Glomerular endothelial cell (primary cell): ENCODE measurements around the gene HSD3B7. TPM values are rescaled to one million over a fixed set of nuclear protein-coding genes. Genes with fewer than 3 reads are reported as not detected.
"Not testable (repeated sequence)": the region's sequence is repeated elsewhere in the genome, so short reads cannot be mapped to it uniquely, and the experiment has no call there.

Experiments
- DNase-seq: peaks from one replicate; pipeline ENCODE4 v3.0.0-alpha.2; 2011; ENCODE audit warnings: low read depth, low spot score; ENCODE audit errors: extremely low read depth
- total RNA-seq: library from RNA; depleted of rRNA; stranded (reverse); fragments of >200 nt; gene quantifications from 2 replicates; pipeline ENCODE4 v1.2.3, GENCODE V29; 2015

HSD3B7 gene
- total RNA-seq, 1 donor from 2014 or later = 7.8 TPM

GRCh38 chr16:30998852-30999761 is 14.1 kb downstream of the HSD3B7 start:
- no peak for DNase-seq

DNA sequence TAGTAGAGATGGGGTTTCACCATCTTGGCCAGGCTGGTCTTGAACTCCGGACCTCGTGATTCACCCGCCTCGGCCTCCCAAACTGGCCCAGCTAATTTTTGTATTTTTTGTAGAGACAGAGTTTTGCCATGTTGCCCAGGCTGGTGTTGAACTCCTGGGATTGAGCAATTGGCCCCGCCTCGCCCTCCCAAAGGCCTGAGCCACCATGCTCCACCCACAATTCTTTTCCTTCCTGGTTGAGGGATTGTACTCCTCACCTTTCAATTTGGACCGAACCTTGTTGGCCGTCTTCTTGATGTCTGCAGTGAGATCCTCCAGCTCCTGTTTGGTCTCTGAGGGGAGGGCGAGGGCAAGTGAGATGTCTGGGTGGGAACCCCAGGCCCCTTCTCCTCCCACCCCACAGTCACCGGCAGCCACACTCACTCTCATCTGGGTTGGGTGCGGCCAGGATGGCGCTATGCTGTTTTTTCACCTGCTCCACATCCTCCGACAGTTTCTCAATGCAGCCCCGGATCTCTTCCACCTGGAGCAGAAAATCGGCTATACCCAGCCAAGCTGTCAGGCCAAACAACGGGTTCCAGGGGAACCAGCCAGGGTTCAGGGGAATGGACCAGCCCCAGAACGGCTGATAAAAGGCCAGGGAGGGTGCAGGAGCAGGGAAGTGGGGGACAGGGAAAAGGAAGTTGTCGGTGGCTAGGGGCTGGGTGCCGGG is 15.8 kb downstream of the HSD3B7 start:
- DNase-seq = no peak

DNA sequence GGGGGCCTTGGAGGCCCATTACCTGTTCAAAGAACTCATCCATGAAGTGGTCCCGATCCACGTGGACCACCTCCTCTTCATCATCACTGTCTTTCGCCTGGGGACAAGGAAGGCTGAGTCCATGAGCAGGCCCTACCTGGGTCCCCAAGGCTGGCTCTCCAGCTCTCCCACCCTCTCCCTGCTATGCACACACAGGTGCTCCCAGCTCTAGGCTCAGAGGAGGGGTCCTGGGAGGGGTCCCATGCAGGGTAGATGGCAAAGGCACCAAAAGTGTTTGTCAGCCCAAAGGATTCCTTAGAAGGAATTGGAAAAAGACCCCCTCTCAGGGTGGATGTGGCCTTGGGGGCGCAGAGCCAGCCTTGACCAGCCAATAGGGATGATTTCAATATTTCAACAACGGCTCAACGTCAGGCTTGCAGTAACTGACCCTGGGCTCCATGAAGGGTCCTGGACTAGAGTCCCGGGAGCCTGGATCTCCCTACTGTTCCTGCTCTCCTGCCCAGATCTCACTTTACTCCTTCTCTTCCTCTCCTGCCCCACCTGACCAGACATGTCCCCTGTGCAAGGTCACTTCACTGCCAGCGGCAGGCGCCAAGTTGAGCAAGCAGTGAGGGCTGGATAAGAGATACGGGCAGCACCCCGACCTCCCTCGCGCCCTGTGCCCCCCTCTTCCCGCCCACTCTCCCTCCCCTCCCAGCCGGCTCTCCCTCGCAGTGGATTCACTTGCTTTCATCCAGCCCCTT is 16.7 kb downstream of the HSD3B7 start:
- no peak for DNase-seq

DNA sequence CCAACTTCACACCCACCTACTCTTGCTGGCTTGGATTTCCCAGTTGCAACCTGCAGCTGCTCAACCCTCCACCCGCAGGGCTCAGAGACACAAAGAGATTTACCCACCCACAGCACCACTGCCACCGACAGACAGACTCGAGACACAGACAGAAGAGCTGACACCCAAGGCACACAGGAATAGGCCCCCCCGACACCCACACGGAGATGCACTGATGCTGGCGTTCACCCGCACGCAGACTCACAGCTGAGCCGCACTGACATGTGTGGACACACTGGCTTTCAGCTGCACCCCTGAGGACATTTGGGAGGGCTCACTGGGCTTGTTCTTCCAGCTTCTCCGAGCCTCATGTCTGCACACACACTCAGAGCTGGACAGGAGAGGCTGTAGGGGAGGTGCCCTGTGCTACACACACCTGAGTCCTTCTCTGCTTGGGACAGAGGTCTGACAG is 17.3 kb downstream of the HSD3B7 start:
- no peak for DNase-seq

- DNase-seq = no peak
Observed at GRCh38 chr16:31002862-31003341, 17.9 kb downstream of the HSD3B7 start.

GRCh38 chr16:31003744-31004143 is 18.7 kb downstream of the HSD3B7 start:
- no peak for DNase-seq

DNA sequence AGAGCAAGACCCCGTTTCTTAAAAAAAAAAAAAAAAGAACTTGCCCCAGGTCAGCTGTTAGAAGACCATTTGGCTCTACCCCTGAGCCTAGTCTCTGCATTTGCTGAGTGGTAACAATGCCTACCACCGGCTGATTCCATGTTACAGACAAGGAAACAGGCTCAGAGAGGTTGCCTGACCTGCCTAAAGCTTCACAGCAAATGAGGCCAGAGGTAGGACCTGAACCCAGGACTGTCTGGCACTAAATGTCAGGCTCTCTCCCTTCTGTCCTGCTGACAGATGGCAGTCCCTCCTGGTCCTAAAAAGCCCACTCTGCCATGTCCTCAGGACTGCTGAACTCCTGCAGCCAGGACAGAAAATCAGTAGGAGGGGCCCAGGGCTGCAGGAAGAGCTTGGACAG is 19.7 kb downstream of the HSD3B7 start:
- no peak for DNase-seq

GRCh38 chr16:31005350-31006085 is 20.5 kb downstream of the HSD3B7 start:
- no peak for DNase-seq

DNA sequence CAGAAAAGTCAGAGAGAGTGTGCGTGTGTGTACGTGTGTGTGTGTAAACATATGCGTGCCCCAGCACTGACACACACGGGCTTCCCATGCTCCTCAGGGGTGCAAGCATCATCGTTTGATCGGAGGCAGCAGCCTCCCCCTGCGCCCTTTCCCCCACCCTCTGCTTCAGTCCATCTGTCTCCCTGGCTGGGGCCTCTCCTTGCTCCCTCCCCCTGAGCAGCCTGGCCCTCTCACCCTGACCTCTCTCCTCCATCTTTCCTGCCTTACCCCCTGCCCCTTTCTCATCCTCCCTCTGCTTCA is 21.0 kb downstream of the HSD3B7 start:
- DNase-seq = no peak

- no peak for DNase-seq
Observed at GRCh38 chr16:31006589-31006988, 21.6 kb downstream of the HSD3B7 start.

- DNase-seq = no peak
Observed at GRCh38 chr16:31007684-31008083, 22.7 kb downstream of the HSD3B7 start.

DNA sequence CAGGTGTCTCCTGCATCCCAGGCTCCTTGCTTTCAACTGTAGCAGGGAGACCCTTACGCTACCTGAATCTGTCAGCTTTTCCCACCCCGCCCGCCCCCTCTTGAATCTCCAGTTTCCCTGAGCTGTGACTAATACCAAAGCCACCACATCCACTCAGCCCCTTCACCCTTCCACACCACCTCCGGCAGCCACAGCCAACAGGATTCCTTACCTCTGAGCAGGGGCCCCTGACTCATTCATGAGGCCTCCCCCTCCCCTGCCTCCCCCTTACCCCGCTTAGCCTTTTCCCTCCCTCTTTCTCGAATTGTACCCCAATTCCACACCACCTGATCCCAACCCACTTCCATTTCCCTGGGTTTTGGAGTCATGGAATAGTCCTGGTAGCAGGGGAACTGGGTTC is 23.1 kb downstream of the HSD3B7 start:
- no peak for DNase-seq

DNA sequence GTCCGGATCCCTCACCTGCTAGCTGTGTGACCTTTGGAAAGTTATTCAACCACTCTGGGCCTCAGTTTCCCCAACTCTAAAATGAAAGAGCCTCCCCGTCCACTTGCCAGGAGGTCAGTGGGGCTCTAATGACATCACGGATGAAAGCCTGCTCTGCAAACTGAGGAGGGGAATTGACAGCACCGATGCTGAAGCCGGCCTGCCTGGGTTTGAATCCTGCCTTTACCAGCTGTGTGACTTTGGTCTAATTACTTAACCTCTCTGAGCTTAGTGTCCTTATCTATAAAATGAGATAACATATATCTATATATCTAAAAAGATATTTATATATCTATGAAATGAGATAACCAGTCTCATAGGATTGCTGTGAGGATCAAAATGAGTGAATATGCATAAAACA is 23.5 kb downstream of the HSD3B7 start:
- no peak for DNase-seq

DNA sequence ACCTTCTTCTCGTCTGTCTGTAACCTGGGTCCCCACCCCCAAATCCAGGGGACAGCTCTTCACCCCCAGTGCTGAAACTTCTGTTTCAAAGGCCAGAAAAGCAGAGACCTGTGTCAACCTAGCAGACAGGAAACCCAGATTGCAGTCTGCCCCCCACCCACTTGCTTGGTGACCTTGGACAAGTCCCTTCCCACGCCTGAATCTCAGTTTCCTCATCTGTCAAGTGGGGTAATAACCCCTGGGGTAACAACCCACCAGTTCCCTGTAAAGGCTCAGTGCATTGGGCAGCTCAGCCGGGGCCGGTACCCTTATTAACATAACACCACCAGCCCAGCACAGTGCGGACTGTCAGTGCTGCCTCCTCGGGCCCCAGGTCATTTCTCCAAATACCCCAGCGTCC is 24.1 kb downstream of the HSD3B7 start:
- no peak for DNase-seq

DNA sequence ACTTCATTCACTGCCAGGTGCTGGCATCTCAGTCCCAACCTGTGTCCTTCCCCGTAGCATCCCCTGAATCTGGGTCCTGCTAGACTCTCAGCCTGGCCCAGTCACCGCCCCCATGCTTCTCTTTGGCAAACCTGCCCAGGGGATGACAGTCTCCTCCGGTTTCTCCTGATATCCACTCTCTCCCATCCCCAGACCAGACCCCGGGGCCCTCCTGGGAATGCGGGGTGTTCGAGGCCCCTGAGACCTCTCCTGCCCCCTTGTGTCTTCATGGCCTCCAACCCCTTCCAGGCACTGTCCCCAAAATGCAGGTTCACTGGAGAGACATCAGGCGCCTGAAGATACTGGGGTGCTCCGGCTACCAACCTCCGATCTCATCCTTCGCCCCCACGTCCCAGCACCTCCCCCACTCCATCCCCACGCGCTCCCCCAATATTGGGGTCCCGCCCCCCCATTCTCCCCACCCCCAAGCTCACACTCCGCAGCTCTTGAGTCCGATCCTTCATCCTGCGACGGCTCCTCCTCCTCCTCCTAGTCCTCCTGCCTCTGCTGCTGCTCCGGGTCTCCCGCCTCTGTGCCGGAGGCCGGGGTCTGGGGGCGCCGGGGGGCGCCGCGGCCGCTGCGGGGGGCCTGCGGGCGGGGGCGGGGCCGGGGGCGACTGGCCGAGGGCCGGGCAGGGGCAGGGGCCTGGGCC is 25.0 kb downstream of the HSD3B7 start:
- no peak for DNase-seq

DNA sequence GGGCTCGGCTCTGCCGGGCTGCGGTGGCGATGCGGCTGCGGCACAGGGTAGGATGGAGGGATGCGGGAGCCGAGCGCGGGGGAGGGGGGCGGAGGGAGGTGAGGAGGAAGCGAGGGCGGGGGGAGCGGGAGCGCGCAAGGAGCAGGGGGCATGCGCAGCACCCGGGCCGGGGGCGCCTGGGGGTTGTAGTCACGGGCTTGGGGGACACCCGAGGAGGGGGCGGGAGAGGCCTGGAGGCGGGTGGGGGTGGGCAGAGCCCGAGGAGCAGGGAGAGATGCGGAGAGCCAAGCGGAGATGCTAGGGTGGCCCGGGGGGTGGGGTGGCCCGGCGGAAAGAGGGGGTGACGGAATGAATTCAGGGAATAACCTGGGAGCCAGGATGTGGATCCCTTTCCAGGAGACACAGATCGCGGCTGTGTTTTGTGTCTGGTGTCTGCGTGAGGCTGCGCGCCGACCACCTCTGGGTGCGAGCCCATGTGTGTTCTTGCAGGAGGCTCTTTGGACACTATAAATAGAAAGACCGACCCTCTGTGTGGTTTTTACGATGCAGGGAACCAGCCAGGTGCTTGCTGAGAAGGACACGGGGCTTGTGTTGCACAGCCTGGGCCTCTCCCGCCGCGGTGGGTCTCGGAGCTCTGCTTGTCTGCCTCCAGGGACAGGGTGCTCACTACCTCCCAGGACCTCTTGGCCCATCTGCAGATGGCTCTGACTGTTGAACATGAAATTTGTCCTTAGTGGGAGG is 25.7 kb downstream of the HSD3B7 start, which contains the start of gene STX1B:
TSS of gene STX1B (minus strand) at position 54 of the 741 bp plus-strand sequence. CDS start 242 bp downstream, outside the sequence.
- DNase-seq = no peak

GRCh38 chr16:31011815-31012214 is 26.8 kb downstream of the HSD3B7 start:
- not testable (repeated sequence) for DNase-seq

DNA sequence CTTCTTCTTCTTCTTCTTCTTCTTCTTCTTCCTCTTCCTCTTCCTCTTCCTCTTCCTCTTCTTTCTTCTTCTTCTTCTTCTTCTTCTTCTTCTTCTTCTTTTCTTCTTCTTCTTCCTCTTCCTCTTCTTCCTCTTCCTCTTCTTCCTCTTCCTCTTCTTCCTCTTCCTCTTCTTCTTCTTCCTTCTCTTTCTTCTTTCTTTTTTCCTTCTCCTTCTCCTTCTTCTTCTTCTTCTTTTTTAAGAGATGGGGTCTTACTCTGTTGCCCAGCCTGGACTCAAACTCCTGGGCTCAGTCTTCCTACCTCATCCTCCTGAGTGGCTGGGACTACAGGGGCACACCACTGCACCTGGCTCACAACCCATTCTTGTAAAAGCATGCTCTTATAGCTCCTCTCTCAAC is 28.3 kb downstream of the HSD3B7 start:
- not testable (repeated sequence) for DNase-seq

DNA sequence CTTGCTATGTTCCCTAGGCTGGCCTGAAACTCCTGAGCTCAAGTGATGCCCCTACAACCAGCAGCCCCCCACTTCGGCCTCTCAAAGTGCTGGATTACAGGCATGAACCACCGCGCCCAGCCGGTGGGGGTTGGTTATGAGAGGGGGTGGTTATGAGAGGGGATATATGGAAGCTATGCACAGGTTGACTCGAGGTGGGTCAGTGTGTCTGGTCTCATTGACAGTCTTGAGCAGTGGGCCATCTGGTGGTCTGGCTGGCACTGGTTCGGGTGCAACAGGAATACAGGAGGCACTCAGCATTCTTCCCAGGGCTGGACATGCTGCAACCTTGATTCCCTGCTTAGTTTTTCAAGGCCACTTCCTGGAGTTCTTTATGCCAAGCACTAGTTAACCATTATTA is 31.0 kb downstream of the HSD3B7 start:
- DNase-seq = no peak
